Muscle layer of duodenum (tissue), 2 donors: ENCODE results near the gene UPF1.

Experiments
- H3K27ac ChIP-seq: one replicate; pipeline ENCODE4 v1.7.0; 2013; ENCODE audit warnings: mild to moderate bottlenecking, low read length
- H3K27me3 ChIP-seq: one replicate; pipeline ENCODE4 v1.7.0; 2013; ENCODE audit warnings: low read depth, mild to moderate bottlenecking, control low read depth, low read length
- H3K36me3 ChIP-seq, 2 donors: one replicate each; pipeline ENCODE4 v1.7.0; 2013; ENCODE audit warnings: low read length in 2 of 2, control low read depth in 1 of 2, mild to moderate bottlenecking in 1 of 2; ENCODE audit not compliant: insufficient read depth in 2 of 2, control insufficient read depth in 1 of 2
- H3K4me1 ChIP-seq, 2 donors: one replicate each; pipeline ENCODE4 v1.7.0; 2013; ENCODE audit warnings: low read length in 2 of 2, mild to moderate bottlenecking in 2 of 2, control low read depth in 1 of 2, moderate library complexity in 1 of 2; ENCODE audit not compliant: insufficient read depth in 2 of 2, control insufficient read depth in 1 of 2
- H3K4me3 ChIP-seq, 2 donors: one replicate each; pipeline ENCODE4 v1.7.0; 2013; ENCODE audit warnings: low read length in 2 of 2, low read depth in 1 of 2, mild to moderate bottlenecking in 1 of 2
- H3K9me3 ChIP-seq, 2 donors: one replicate each; pipeline ENCODE4 v1.7.0; 2013; ENCODE audit warnings: low read length in 2 of 2, control low read depth in 1 of 2, mild to moderate bottlenecking in 1 of 2; ENCODE audit not compliant: control insufficient read depth in 1 of 2
- donor health status: healthy.

Gene UPF1

DNA sequence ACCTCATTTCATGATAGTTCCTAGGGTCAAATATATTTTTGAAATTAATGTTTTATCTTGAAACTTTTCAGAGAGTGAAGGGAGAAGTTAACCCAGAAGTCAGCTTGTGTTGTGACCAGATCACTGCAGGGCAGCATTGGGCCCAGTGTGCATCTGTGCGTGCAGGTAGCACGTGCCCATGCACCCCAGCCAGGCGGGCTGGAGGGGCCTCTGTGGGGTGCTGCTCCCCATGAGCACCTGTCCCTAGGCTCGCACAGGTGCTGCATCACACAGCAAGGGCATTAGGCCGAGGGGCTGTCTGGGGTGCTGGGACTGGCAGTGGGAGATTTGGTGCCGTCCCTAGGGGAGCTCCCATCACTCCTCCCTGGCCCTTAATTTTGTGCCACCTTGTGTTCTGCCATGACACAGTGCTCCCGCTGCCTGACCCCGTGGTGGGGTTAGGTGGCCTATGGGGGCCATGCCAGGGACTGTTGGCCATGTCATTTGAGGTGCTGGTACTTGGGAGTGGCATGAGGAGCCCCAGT lies 13.1 kb downstream of the UPF1 start:
- no peaks in the 10 kb centered on the region for H3K27me3 ChIP-seq
- peaks cover 23 to 64% of the 10 kb centered on the region in 2 donors for H3K4me1 ChIP-seq
- H3K27ac ChIP-seq, result no peak overlapping the region
- no peaks in the 10 kb centered on the region for H3K9me3 ChIP-seq
- no peak overlapping the region for H3K4me3 ChIP-seq
- peaks cover 2 to 10% of the 10 kb centered on the region in 2 donors for H3K36me3 ChIP-seq

DNA sequence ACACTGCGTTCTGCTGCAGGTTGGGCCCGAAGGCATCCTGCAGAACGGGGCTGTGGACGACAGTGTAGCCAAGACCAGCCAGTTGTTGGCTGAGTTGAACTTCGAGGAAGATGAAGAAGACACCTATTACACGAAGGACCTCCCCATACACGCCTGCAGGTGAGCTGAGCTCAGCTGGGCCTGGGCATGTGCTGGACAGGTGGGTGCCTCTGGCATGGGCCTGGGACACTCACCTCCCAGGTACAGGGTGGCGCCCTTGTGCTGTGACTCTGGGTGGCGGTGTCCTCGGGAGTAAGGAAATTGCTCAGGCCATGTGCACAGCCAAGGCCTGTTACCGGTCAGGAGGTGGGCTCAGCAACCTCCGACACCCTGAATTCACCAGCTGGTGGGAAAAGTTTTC lies 14.2 kb downstream of the UPF1 start:
- Histone ChIP-seq H3K4me3 (no peak overlapping the region), H3K27ac (no peak overlapping the region), H3K4me1 (peaks cover 23 to 61% of the 10 kb centered on the region in 2 donors), H3K36me3 (peaks cover 12 to 15% of the 10 kb centered on the region in 2 donors), H3K9me3 (no peaks in the 10 kb centered on the region), H3K27me3 (no peaks in the 10 kb centered on the region)

DNA sequence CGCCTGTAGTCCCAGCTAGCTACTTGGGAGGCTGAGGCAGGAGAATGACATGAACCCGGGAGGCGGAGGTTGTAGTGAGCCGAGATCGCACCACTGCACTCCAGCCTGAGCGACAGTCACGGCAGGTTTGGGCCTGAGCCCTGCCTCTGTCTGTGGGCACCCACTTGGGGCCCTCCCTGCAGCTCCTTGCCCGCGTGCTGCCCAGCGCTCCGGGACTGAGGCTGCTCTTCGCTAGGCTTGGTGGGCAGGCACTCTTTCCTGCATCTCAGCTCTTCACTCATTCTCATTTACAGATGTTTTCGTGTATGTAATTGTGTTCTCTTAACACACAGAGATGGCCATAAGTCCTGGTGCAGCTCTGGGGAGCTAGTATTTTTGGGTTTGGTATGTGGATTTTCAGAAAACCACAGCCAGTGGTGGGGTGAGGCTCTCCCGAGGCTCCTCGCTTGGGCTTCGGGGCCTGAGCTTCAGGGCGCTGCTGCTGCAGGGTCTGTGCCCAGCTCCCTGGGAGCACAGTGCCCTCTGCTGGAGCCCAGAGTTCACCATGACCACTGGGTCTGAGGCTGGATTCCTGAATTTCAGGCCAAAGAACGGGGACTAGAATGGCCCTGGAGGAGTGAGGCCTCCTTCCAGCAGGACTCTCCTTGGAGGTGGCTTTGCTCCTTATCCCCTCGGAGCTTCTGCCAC lies 15.2 kb downstream of the UPF1 start:
- Histone ChIP-seq H3K4me3 (no peak overlapping the region), H3K27ac (peak overlapping the region; percentile 48), H3K36me3 (peaks cover 22% of the 10 kb centered on the region in 2 donors), H3K9me3 (no peaks in the 10 kb centered on the region), H3K4me1 (peaks cover 23 to 56% of the 10 kb centered on the region in 2 donors), H3K27me3 (no peaks in the 10 kb centered on the region)

DNA sequence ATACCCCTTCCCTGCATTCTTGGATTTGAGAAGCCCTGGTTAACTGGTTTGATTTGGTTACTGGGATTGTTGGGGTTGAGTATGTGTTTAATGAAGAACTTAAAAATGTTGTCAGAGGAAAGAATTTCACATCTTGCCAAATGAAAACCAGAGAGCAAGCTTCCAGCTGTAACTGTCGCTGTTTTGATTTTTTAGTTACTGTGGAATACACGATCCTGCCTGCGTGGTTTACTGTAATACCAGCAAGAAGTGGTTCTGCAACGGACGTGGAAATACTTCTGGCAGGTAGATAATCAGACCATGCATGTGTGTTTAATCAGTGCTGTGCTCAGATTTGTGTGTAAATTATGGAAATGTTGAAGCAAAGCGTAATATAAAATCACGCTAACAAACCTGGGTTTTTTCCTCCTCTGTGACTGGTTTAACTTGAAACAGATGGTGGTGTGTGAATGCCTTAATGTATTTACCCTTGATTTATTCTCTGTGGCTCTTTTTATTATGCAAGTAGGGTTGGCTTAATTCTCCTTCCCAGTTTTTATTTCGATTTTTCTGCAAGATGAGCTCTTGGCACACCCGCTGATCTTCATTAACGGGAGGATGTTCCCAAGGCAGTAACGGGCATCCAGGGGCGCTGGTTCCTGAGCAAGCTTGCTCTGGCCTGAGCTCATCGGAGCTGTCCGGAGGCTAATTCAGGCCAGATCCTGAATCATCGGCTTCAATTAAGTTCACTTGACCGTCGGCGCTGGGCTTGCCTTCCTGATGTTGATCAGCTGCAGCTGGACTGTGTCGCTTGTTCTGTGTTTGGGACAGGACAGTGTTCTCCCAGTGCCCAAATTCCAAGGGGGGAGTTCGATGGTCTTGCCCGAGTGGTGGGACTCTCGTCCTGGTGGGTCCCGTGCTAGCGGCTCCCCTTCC lies 16.0 kb downstream of the UPF1 start:
- H3K4me1 ChIP-seq, result peaks cover 23 to 48% of the 10 kb centered on the region in 2 donors

DNA sequence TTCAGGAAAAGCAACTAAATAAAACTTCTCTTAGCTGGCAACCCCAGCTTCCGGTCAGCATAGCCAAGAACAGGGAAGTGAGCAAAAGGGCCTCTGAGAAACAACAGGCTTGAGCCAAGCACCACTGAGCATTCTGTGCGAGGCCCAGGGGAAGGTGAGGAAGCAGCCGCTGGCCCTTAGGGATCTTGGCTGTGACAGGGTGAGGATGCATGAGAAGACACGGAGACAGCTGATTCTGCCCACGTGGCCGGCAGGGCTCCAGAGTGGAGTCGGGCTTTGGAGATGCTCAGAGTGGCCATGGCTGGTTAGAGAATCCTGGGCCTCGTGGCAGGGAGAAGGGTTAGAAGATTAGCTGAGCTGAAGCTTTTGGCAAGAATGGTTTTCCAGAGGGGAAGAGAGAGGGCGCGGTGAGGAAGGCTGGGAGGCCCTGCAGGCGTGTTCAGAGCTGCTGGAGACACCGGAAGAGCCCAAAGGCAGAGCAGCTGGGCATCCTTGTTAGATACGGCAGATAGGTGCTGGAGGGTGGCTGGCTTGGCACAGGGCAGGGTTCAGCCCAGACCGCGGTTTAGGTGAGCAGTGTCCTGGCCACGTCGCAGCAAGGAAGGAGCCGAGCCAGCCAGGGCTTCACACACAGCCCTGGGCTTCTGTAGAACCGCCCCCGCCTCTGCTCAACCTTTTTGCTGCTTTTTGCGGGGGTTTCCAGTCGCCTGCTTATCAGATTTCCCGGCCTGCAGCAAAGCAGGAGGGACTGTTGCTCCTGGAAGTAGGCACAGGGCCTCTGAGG lies 17.3 kb downstream of the UPF1 start:
- H3K9me3 ChIP-seq, result no peaks in the 10 kb centered on the region

More for the DNA sequence above, 16.0 kb downstream of the UPF1 start:
- Histone ChIP-seq H3K36me3 (peaks cover 26 to 29% of the 10 kb centered on the region in 2 donors), H3K27me3 (no peaks in the 10 kb centered on the region), H3K27ac (peak overlapping the region; percentile 67), H3K9me3 (no peaks in the 10 kb centered on the region), H3K4me3 (peak overlapping the region in 1 of 2 donors; percentile 15)

DNA sequence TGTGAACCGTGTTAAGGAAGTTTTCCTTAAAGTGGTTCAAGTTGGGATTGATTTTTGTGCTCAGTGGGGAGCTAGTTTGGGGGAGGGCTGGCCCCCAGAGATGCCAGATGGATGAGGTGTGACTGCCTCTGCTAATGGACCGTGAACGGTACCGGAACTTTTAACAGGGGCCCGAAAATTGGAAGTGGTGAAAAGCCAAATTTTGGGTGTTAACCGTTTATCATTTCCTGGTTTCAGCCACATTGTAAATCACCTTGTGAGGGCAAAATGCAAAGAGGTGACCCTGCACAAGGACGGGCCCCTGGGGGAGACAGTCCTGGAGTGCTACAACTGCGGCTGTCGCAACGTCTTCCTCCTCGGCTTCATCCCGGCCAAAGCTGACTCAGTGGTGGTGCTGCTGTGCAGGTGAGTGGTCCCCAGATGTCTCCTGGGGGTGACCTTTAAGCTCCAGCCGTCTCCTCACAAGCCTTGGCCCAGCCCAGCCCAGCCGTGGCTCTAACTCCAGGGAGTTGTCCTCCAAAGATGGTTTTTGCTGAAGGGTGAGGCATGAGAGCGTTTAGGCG lies 18.2 kb downstream of the UPF1 start:
- H3K4me1 ChIP-seq, result peaks cover 23 to 40% of the 10 kb centered on the region in 2 donors
- no peaks in the 10 kb centered on the region for H3K27me3 ChIP-seq
- H3K4me3 ChIP-seq, result no peak overlapping the region
- H3K27ac ChIP-seq, result peak overlapping the region; percentile 67
- H3K36me3 ChIP-seq, result peaks cover 47 to 51% of the 10 kb centered on the region in 2 donors
- H3K9me3 ChIP-seq, result no peaks in the 10 kb centered on the region

More for the DNA sequence above, 17.3 kb downstream of the UPF1 start:
- H3K4me1 ChIP-seq, result peaks cover 23 to 40% of the 10 kb centered on the region in 2 donors
- peak overlapping the region; percentile 67 for H3K27ac ChIP-seq
- H3K36me3 ChIP-seq, result peaks cover 38 to 42% of the 10 kb centered on the region in 2 donors
- no peaks in the 10 kb centered on the region for H3K27me3 ChIP-seq
- peak overlapping the region in 1 of 2 donors; percentile 15 for H3K4me3 ChIP-seq

DNA sequence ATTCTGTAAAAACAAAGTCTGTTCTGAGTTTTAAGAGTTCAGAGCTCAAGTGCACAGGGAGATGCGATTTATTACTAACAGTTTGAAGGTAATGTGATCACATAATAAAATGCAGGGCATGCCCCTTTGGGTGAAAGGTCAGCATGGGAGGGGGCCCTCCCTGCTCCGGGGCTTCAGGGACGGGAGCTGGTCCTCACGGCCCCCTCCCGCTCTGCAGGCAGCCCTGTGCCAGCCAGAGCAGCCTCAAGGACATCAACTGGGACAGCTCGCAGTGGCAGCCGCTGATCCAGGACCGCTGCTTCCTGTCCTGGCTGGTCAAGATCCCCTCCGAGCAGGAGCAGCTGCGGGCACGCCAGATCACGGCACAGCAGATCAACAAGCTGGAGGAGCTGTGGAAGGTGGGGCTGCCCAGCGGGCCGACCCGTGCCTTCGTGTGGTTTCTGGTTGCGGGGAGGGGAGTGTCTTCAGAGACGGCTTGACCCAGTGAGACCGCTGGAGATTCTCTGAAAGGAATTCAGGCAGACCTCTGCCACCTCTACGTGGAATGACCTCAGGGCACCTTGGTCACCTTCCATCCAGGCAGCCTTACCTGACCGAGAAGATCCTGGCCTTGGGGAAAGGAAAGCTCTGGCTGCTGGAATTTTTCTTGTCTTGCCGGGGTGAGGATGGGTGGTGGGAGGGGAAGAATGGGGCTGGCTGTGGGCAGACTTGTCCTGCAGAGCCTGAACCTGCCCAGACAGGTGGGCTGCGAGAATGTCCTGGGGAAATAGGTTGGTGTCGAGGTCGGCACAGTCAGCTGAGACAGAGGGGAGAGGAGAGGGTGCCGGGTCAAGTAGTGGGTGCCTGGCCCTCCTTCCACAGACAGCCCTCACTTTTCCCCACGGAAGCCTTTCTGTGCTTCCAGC lies 19.0 kb downstream of the UPF1 start:
- Histone ChIP-seq H3K27ac (no peak overlapping the region), H3K27me3 (no peaks in the 10 kb centered on the region), H3K36me3 (peaks cover 53 to 59% of the 10 kb centered on the region in 2 donors), H3K4me1 (peaks cover 23 to 40% of the 10 kb centered on the region in 2 donors), H3K9me3 (no peaks in the 10 kb centered on the region), H3K4me3 (no peak overlapping the region)

DNA sequence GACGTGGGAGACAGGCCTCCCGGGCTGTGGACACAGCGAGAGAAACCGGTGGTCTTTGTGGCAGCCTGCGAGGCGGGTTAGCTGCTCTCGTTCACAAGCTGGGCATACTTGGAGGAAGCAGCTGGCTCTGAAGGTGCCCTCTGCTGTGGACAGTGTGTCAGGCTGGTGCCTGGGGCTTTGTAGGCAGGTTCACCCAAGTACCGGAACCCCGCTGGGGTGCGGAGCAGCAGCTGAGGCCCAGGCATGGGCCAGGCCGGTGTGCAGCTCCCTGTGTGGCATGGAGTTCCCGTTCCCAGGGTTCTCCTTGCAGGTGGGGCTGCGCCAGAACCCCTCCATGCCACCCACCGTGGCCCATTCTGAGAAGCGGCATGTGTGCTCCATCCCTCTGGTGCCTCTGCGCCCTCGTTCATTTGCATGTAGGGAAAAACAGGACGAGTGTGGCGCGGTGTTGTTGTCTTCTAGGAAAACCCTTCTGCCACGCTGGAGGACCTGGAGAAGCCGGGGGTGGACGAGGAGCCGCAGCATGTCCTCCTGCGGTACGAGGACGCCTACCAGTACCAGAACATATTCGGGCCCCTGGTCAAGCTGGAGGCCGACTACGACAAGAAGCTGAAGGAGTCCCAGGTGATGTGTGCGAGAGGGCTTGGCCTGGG lies 20.0 kb downstream of the UPF1 start:
- H3K4me1 ChIP-seq, result peaks cover 23 to 37% of the 10 kb centered on the region in 2 donors
- H3K9me3 ChIP-seq, result no peaks in the 10 kb centered on the region
- H3K4me3 ChIP-seq, result no peak overlapping the region
- no peaks in the 10 kb centered on the region for H3K27me3 ChIP-seq
- H3K27ac ChIP-seq, result no peak overlapping the region
- peaks cover 63 to 69% of the 10 kb centered on the region in 2 donors for H3K36me3 ChIP-seq

DNA sequence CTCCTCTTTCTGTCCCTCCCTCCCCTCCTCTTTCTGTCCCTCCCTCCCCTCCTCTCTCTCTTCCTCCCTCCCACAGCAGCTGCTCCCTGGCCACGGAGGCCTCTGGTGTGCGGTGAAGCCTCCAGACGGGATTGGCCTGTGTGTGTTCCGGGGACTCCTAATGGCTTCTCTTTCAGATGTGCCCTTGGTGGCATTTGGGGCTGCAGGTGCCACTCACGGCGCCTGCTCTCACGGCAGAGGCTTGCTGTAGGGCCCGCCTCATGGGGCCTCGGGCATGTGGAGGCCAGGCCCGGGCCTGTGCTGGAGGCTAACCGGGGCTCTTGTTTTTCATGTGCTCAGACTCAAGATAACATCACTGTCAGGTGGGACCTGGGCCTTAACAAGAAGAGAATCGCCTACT lies 20.9 kb downstream of the UPF1 start:
- Histone ChIP-seq H3K27me3 (no peaks in the 10 kb centered on the region), H3K4me3 (no peak overlapping the region), H3K4me1 (peaks cover 17 to 29% of the 10 kb centered on the region in 2 donors), H3K27ac (no peak overlapping the region), H3K9me3 (no peaks in the 10 kb centered on the region), H3K36me3 (peaks cover 72 to 78% of the 10 kb centered on the region in 2 donors)
